GM21526 (cell line): ENCODE results near the gene PTCRA.
"Not testable (repeated sequence)": the region's sequence is repeated elsewhere in the genome, so short reads cannot be mapped to it uniquely, and the experiment has no call there.

Experiments
- ATAC-seq: cut with Tn5 transposase; IDR thresholded peaks from one replicate; pipeline ENCODE4 v1.9.1; 2021; ENCODE audit warnings: moderate library complexity; ENCODE audit not compliant: unreplicated experiment, low FRiP score

The PTCRA gene

GRCh38 chr6:42938987-42939809 is 23.3 kb downstream of the PTCRA start:
- no peak for ATAC-seq

GRCh38 chr6:42939810-42940167 is 23.9 kb downstream of the PTCRA start:
- no peak for ATAC-seq

DNA sequence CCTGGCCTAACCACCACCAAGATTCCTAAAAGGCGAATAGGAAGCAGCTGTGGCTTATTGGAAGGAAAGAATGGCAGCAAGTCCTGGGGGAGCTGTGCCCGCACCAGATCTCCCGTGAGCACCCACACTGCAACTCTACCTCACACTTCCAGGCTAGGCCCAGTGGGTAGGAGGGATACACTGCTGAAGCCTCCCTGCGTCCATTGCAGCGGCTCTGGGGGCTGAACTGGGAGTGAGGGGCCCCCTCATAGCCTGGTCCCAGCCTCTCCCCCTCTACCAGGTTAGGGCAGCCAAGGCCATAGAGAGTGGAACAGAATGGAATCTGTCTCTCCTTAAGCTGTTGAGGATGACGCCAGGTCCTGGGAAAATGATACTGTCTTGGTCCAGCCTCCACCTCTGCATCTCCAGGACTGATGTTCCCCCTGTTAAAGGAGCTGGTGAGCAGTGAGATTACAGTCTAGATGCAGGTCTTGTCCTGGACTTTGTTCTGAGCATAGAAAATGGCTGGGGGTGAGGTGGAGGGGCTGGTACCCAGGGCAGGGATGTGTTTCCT is 24.7 kb downstream of the PTCRA start:
- ATAC-seq, result no peak

- ATAC-seq, result not testable (repeated sequence)
These were observed 25.5 kb downstream of the PTCRA start for GRCh38 chr6:42941356-42941755.

DNA sequence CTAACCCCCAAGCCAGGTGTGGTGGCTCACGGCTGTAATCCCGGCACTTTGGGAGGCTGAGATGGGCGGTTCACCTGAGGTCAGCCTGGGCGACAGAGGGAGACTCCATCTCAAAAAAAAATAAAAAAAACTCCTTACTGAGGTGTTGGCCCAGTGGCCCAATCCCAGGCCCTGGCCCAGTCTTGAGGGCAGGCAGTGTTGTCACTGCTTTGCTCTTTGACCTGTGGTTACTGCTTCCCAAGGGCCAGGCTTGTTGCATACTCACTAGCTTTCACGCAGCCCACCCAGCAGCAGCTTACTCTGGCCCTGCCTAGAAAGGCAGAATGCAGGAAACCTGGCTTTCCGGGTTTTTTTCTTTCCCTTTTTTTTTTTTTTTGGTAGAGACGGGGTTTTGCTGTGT is 26.6 kb downstream of the PTCRA start:
- ATAC-seq, result no peak

DNA sequence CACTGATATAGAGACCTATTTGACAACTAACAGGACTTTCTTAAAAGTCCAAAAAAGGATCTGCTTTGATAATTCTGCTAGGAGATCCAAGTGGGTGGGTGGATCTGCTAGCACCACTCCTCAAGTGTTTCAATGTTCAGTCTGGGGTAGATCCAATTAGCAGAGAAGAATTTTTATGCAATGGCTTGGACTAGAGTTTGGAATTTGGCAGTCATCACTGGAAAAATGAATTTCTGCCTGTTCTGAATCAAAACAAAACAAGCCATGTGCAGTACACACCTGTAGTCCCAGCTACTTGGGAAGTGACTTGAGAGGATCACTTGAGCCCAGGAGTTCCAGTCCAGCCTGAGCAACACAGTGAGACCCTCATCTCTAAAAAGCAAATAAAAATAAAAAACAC is 32.1 kb downstream of the PTCRA start:
- no peak for ATAC-seq

GRCh38 chr6:42952389-42952788 is 36.5 kb downstream of the PTCRA start:
- no peak for ATAC-seq

- not testable (repeated sequence) for ATAC-seq
These were observed 38.6 kb downstream of the PTCRA start for GRCh38 chr6:42954405-42954804.

DNA sequence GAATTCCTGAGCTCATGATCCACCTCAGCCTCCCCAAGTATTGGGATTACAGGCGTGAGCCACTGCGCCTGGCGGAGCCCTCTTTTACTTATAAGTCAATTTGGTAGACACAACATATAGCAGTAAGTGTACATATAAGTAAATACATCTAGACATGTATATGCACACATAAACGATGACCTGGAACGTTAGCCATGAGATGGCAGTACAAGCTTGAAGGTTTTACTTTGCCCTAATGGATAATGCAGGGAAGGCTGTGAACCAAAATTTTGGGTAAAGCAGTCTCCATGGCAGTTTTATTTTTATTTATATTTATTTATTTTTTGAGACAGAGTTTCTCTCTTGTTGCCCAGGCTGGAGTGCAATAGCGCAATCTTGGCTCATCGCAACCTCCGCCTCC is 42.3 kb downstream of the PTCRA start:
- ATAC-seq, result no peak

- ATAC-seq, result no peak
These were observed 44.0 kb downstream of the PTCRA start for GRCh38 chr6:42959917-42960242.

- no peak for ATAC-seq
These were observed 44.6 kb downstream of the PTCRA start, which contains the start of gene GNMT for GRCh38 chr6:42960243-42961019. TSS of gene GNMT (plus strand) at chr6:42960754. CDS start at chr6:42960768, 14 bp downstream.

DNA sequence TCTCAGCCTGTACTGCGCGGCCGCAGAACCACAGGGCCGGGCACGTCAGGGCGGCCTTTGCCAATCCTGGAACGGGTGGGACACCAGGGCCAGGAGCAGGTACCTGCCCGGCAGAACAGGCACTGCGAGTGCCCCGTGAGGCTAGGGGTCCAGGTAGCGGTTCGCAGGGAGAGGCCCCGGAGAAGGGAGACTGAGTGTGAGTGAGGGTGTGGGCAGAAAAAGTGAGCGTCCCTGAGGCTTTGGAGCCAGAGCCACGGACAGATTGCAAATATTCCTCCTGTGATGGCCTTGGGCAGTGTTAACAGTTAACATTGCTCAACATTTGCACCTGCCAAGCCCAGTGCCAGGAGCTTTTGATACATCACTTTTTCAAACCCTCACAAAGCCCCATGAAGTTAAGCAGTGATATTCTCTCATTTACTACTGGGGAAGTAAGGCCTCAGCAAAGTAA is 45.2 kb downstream of the PTCRA start:
- no peak for ATAC-seq

DNA sequence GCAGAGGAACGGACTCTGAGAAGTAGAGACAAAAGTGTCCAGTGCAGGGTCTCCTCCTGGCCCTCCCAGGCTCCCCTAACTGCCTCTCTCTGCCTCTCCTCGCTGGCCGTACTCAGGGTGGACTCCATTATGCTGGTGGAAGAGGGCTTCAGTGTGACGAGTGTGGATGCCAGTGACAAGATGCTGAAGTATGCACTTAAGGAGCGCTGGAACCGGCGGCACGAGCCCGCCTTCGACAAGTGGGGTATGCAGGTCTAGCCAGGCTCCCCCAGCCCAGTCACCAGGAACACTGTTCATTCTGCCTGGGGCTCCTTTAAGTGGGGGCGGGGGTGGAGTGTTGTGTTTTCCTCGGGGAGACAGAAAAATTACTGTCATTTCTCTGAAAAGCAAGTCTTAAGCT is 46.2 kb downstream of the PTCRA start:
- no peak for ATAC-seq

GRCh38 chr6:42962502-42963178 is 46.8 kb downstream of the PTCRA start:
- ATAC-seq, result no peak

DNA sequence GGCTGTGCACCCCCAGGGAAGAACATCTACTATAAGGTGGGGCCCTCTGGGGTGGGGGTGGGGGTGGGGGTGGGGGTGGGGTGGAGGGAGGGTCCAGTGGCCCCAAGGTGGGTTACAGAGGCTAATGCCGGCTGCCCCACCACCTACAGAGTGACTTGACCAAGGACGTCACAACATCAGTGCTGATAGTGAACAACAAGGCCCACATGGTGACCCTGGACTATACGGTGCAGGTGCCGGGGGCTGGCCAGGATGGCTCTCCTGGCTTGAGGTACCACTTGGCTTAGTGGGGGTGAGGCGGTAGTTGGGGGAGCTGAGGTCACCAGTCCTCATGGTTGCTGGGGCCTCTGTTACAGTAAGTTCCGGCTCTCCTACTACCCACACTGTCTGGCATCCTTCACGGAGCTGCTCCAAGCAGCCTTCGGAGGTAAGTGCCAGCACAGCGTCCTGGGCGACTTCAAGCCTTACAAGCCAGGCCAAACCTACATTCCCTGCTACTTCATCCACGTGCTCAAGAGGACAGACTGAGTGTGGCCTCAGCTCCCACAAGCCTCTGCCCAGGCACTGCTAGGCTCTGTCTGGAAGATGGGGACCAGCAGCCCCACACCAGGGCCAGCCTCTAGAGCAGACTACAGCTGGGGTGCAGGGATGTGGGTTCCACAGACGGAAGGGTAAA is 47.5 kb downstream of the PTCRA start:
- ATAC-seq, result no peak

DNA sequence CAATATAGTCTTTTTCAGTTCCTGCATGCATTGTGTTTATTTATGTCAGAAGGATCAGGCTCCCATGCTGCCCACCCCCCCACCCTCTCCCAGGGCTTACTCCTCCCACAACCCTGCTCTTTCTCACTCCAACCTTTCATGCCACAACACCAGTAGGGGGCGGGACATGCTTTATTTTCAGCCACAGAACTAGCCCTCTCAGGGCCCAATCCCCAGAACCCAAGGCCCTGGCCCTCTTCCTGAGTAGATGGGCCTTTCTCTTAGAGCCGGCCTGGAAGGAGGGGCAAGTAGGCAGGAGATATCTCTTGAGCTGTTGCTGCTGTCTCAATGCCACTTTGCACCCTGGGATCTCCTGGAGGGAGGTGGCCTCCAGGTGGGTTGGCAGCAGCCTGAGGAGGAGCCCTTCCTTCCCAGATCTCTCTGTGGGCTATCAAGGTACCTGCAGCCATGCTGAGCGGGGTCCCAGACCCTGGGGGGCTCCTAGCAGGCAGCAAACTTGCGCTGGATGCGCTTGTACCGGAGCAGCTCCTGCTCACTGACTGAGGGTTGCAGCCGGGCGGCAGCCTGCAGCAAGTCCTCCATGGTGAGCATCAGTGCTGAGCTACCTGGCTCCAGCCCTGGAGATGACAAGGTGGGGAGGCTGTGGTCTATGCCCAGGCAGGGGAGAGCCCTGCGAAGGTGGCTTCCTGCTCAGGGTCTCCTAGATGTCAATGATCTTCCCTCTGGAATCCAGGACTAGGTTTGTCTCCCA is 48.2 kb downstream of the PTCRA start:
- ATAC-seq, result no peak

DNA sequence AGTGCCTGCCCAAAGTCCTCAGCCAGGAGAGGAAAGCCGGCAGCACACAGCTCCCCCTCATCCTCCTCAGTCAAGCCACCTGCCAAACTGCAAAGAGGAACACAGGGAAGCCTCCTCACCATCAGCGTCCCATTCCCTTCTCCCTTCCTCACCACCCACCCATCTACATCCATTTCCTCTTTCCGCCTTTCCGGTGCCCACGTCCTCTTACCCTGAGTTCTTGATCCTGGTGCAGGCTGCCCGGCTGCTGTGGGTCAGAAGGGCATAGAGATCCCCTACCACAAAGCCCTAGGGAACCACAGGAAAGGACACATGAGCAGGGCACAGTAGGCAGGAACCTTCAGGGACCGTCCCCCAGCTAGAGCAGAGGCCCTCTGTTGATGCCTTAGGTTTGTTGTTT is 50.7 kb downstream of the PTCRA start:
- ATAC-seq, result no peak

GRCh38 chr6:42967228-42967627 is 51.4 kb downstream of the PTCRA start:
- ATAC-seq, result no peak

- ATAC-seq, result no peak
These were observed 52.4 kb downstream of the PTCRA start for GRCh38 chr6:42968126-42968701.
